SK-N-SH (cell line): ENCODE results near the gene MOBP. TPM values are rescaled to one million over a fixed set of nuclear protein-coding genes. Genes with fewer than 3 reads are reported as not detected.

ENCODE experiments used
- CTCF ChIA-PET: fragments of 300-600, 350-600 bp; formaldehyde crosslinking; extraction: SDS; loops from one replicate; lab custom pipeline; 2021; lab: Yijun Ruan, JAX
- POLR2A ChIA-PET: fragments of 350-600 bp; sonication (Branson Sonifier 250); formaldehyde crosslinking; extraction: SDS; loops from one replicate; lab custom pipeline; 2020; ENCODE audit warnings: antibody characterized with exemption, inconsistent platforms; lab: Yijun Ruan, JAX
- DNase-seq: peaks from one replicate; pipeline ENCODE4 v3.0.0; 2012
- H2AFZ ChIP-seq: fragments of 200-600 bp; sonication (generic); 2 replicates; pipeline ENCODE4 v1.8.1; 2016; ENCODE audit warnings: antibody characterized with exemption, mild to moderate bottlenecking, low read depth
- H3F3A ChIP-seq: fragments of 200-600 bp; sonication (generic); replicated peaks from 2 replicates; pipeline ENCODE3; 2016; ENCODE audit warnings: antibody characterized with exemption, mild to moderate bottlenecking; ENCODE audit not compliant: insufficient read depth
- H3K27ac ChIP-seq, 2 experiments: fragments of 200-500 bp in 1 of 2; fragments of 200-600 bp in 1 of 2; sonication (Bioruptor generic) in 1 of 2; sonication (generic), shearing (Covaris generic) in 1 of 2; 2 replicates each; pipeline versions ENCODE4 v1.5.1 to v1.6.1; 2014 to 2016; ENCODE audit warnings: low read depth in 2 of 2, inconsistent platforms in 1 of 2, low read length in 1 of 2, mild to moderate bottlenecking in 1 of 2, mixed read lengths in 1 of 2
- H3K27me3 ChIP-seq: fragments of 200-600 bp; sonication (generic), shearing (Covaris generic); 2 replicates; pipeline ENCODE4 v1.6.1; 2016; ENCODE audit warnings: mixed run types; ENCODE audit not compliant: insufficient read depth
- H3K36me3 ChIP-seq, 2 experiments: fragments of 200-500 bp in 1 of 2; fragments of 200-600 bp in 1 of 2; sonication (Bioruptor generic) in 1 of 2; sonication (generic) in 1 of 2; replicated peaks in 1 of 2; 2 replicates each; pipeline versions ENCODE3 to v1.5.1; 2014 to 2016; ENCODE audit warnings: low read length in 1 of 2, mild to moderate bottlenecking in 1 of 2; ENCODE audit not compliant: insufficient read depth in 2 of 2, control insufficient read depth in 1 of 2
- H3K4me1 ChIP-seq, 2 experiments: fragments of 200-500 bp in 1 of 2; fragments of 200-600 bp in 1 of 2; sonication (Bioruptor generic) in 1 of 2; sonication (generic), shearing (Covaris generic) in 1 of 2; 2 replicates each; pipeline versions ENCODE4 v1.5.1 to v1.6.1; 2014 to 2016; ENCODE audit warnings: low read depth in 1 of 2, low read length in 1 of 2, mixed run types in 1 of 2; ENCODE audit not compliant: insufficient read depth in 2 of 2, control insufficient read depth in 1 of 2
- H3K4me2 ChIP-seq: fragments of 200-600 bp; sonication (generic), shearing (Covaris generic); 2 replicates; pipeline ENCODE4 v1.6.1; 2017; ENCODE audit warnings: mixed run types
- H3K4me3 ChIP-seq, 2 experiments: fragments of 200-500 bp in 1 of 2; fragments of 200-600 bp in 1 of 2; sonication (Bioruptor generic) in 1 of 2; sonication (generic), shearing (Covaris generic) in 1 of 2; 2 replicates each; pipeline versions ENCODE4 v1.5.1 to v1.8.1; 2014 to 2016; ENCODE audit warnings: low read depth in 2 of 2, inconsistent platforms in 1 of 2, low read length in 1 of 2, mild to moderate bottlenecking in 1 of 2, mixed read lengths in 1 of 2, moderate library complexity in 1 of 2
- H3K79me2 ChIP-seq: fragments of 200-600 bp; sonication (generic); 2 replicates; pipeline ENCODE4 v1.8.1; 2017; ENCODE audit warnings: mild to moderate bottlenecking; ENCODE audit not compliant: insufficient read depth
- H3K9ac ChIP-seq: fragments of 200-600 bp; sonication (generic); 2 replicates; pipeline ENCODE4 v1.6.1; 2017; ENCODE audit warnings: mixed run types
- H3K9me2 ChIP-seq: fragments of 200-600 bp; sonication (generic); 2 replicates; pipeline ENCODE4 v1.6.1; 2017; ENCODE audit warnings: mixed run types
- H3K9me3 ChIP-seq: fragments of 200-600 bp; sonication (generic); 2 replicates; pipeline ENCODE4 v1.6.1; 2017; ENCODE audit warnings: mixed run types, mild to moderate bottlenecking, moderate library complexity
- H4K20me1 ChIP-seq: fragments of 200-600 bp; sonication (generic); 2 replicates; pipeline ENCODE4 v1.6.1; 2017; ENCODE audit warnings: mild to moderate bottlenecking, mixed run types; ENCODE audit not compliant: insufficient read depth
- CHD2 ChIP-seq: fragments of 150-350 bp; IDR thresholded peaks from 2 replicates; pipeline ENCODE4 v1.6.1; 2018; ENCODE audit warnings: low read length; ENCODE audit not compliant: partially characterized antibody
- ELF1 ChIP-seq: IDR thresholded peaks from 2 replicates; pipeline ENCODE4 v1.4.0; 2012
- EZH2phosphoT487 ChIP-seq: fragments of 200-600 bp; sonication (generic); IDR thresholded peaks from 2 replicates; pipeline ENCODE4 v1.6.1; 2017; ENCODE audit warnings: low read depth, mixed run types, mild to moderate bottlenecking, antibody characterized with exemption, moderate library complexity, borderline replicate concordance
- FOSL2 ChIP-seq: IDR thresholded peaks from 2 replicates; pipeline ENCODE4 v1.4.0; 2012; ENCODE audit warnings: low read depth, mild to moderate bottlenecking, moderate library complexity, borderline replicate concordance
- FOXM1 ChIP-seq: IDR thresholded peaks from 2 replicates; pipeline ENCODE4 v1.4.0; 2012; ENCODE audit warnings: low read depth, mild to moderate bottlenecking
- JUND ChIP-seq: IDR thresholded peaks from 2 replicates; pipeline ENCODE4 v1.4.0; 2012
- NFIC ChIP-seq: IDR thresholded peaks from 2 replicates; pipeline ENCODE4 v1.4.0; 2012; ENCODE audit warnings: borderline replicate concordance
- PBX3 ChIP-seq: IDR thresholded peaks from 2 replicates; pipeline ENCODE4; 2012
- POLR2AphosphoS5 ChIP-seq: IDR thresholded peaks from 2 replicates; pipeline ENCODE4 v1.6.1; 2012; ENCODE audit warnings: low read depth, low read length
- RAD21 ChIP-seq: IDR thresholded peaks from 2 replicates; pipeline ENCODE4 v1.6.1; 2012; ENCODE audit warnings: mild to moderate bottlenecking, low read length
- RFX5 ChIP-seq: IDR thresholded peaks from 2 replicates; pipeline ENCODE4 v1.6.1; 2012; ENCODE audit warnings: mild to moderate bottlenecking, improper control_type of control experiment, low read length
- RXRA ChIP-seq: IDR thresholded peaks from 2 replicates; pipeline ENCODE4 v1.4.0; 2012; ENCODE audit warnings: low read depth, mild to moderate bottlenecking, borderline replicate concordance
- SIN3A ChIP-seq: IDR thresholded peaks from 2 replicates; pipeline ENCODE4 v1.6.1; 2012; ENCODE audit warnings: low read depth, mild to moderate bottlenecking, low read length, moderate library complexity, borderline replicate concordance
- SMC3 ChIP-seq: IDR thresholded peaks from 2 replicates; pipeline ENCODE4 v1.6.1; 2012; ENCODE audit warnings: low read depth, low read length, improper control_type of control experiment
- TAF1 ChIP-seq: IDR thresholded peaks from 2 replicates; pipeline ENCODE4 v1.6.1; 2012; ENCODE audit warnings: low read depth, mild to moderate bottlenecking, low read length, moderate library complexity, borderline replicate concordance
- TEAD4 ChIP-seq: IDR thresholded peaks from 2 replicates; pipeline ENCODE4 v1.4.0; 2012; ENCODE audit warnings: mild to moderate bottlenecking, borderline replicate concordance; ENCODE audit not compliant: insufficient read depth
- USF2 ChIP-seq: fragments of 150-350 bp; IDR thresholded peaks from 2 replicates; pipeline ENCODE4 v1.6.1; 2017; ENCODE audit warnings: antibody characterized with exemption, low read length, low read depth, borderline replicate concordance
- YY1 ChIP-seq: IDR thresholded peaks from 2 replicates; pipeline ENCODE4 v1.4.0; 2012; ENCODE audit warnings: low read depth, mild to moderate bottlenecking
- WGBS: methylation state at CpG from one replicate; pipeline ENCODE4 v1.1.6; 2017; ENCODE audit warnings: low lambda C conversion rate; 5-methylcytosine and 5-hydroxymethylcytosine counted together
- polyA plus RNA-seq, 3 experiments: library from polyadenylated mRNA; depleted of rRNA; stranded (reverse); fragments of >200 nt; gene quantifications; 2 replicates each; pipeline ENCODE4 v1.2.3, GENCODE V29; 2012

The MOBP gene
- polyA plus RNA-seq, 1 of the 3 experiments (the other 2 are of a cell fraction): not detected

- H3K9me2 ChIP-seq: no peaks in the 10 kb centered on the region
- no peak overlapping the region for H2AFZ ChIP-seq
- H3K36me3 ChIP-seq: no peaks in the 10 kb centered on the region
- no peak overlapping the region for H3K4me2 ChIP-seq
- H3K4me3 ChIP-seq: no peak overlapping the region
- WGBS: 6% methylated on average over 1 of the region's 1 CpG
- no peaks in the 10 kb centered on the region for H3F3A ChIP-seq
- ChIA-PET POLR2A (no interaction called here), CTCF (no interaction called here)
- DNase-seq: no peak
- no peaks in the 10 kb centered on the region for H3K4me1 ChIP-seq
- H3K9me3 ChIP-seq: no peaks in the 10 kb centered on the region; the same call in 1 of the 2 replicates
- H3K27me3 ChIP-seq: no peaks in the 10 kb centered on the region
- no peak for TF ChIP-seq RAD21
- no peak for TF ChIP-seq POLR2AphosphoS5
- TF ChIP-seq JUND: no peak
- TF ChIP-seq FOSL2: no peak
- TF ChIP-seq PBX3: no peak
- no peak for TF ChIP-seq CHD2
- no peak for TF ChIP-seq ELF1
- no peak for TF ChIP-seq USF2
- no peak for TF ChIP-seq YY1
- TF ChIP-seq FOXM1: no peak
- no peak for TF ChIP-seq RFX5
- no peak for TF ChIP-seq TAF1
- no peak for TF ChIP-seq SMC3
- TF ChIP-seq RXRA: no peak
- no peak overlapping the region for H3K27ac ChIP-seq
- no peaks in the 10 kb centered on the region for H3K79me2 ChIP-seq
- H4K20me1 ChIP-seq: no peaks in the 10 kb centered on the region
- no peak overlapping the region for H3K9ac ChIP-seq
Observed at GRCh38 chr3:39524107-39524506, 56.6 kb downstream of the MOBP start.

GRCh38 chr3:39528844-39529243, 61.4 kb downstream of the MOBP start:
- Histone ChIP-seq H3F3A (no peaks in the 10 kb centered on the region), H3K4me1 (peaks cover 0 to 6% of the 10 kb centered on the region in 2 experiments; a peak in 1 of 4 replicates), H3K36me3 (no peaks in the 10 kb centered on the region), H2AFZ (no peak overlapping the region), H3K79me2 (no peaks in the 10 kb centered on the region), H3K27ac (no peak overlapping the region), H3K9ac (no peak overlapping the region), H4K20me1 (no peaks in the 10 kb centered on the region), H3K9me2 (no peaks in the 10 kb centered on the region), H3K27me3 (no peaks in the 10 kb centered on the region), H3K4me2 (no peak overlapping the region), H3K4me3 (no peak overlapping the region), H3K9me3 (no peaks in the 10 kb centered on the region)
- no peak for DNase-seq
- CTCF ChIA-PET: interaction anchor here (1.6 to 3.5 kb wide), 3 partner anchors 13 to 81 kb away, joined by 5 to 9 read pairs (median 5); no protein-coding TSS in a partner anchor
- WGBS: 64% methylated on average over 4 of the region's 4 CpGs
- TF ChIP-seq NFIC: no peak
- no peak for TF ChIP-seq SIN3A
- TF ChIP-seq YY1: no peak
- no peak for TF ChIP-seq TEAD4
- TF ChIP-seq EZH2phosphoT487: no peak
- POLR2A ChIA-PET: no interaction called here
